HepG2 (cell line): ENCODE results near the gene LLGL2. TPM values are rescaled to one million over a fixed set of nuclear protein-coding genes. Genes with fewer than 3 reads are reported as not detected.

Source experiments
- ASH2L ChIP-seq: fragments of 300-600, 200-600 bp; sonication (generic); IDR thresholded peaks from 2 replicates; pipeline ENCODE4 v1.7.0; 2017; ENCODE audit warnings: low read depth, mild to moderate bottlenecking, moderate library complexity, mixed read lengths, low read length; ENCODE audit not compliant: insufficient read length
- CC2D1A ChIP-seq: sonication (generic); formaldehyde crosslinking; IDR thresholded peaks from 2 replicates; pipeline ENCODE4 v1.8.1; 2023; ENCODE audit warnings: mild to moderate bottlenecking, missing genetic modification reagents
- HNRNPL ChIP-seq: fragments of 200-400 bp; formaldehyde crosslinking; IDR thresholded peaks from 2 replicates; pipeline ENCODE4 v1.6.1; 2017; ENCODE audit warnings: mild to moderate bottlenecking, low read depth, low read length
- MAFG ChIP-seq: sonication (generic); formaldehyde crosslinking; IDR thresholded peaks from 2 replicates; pipeline ENCODE4 v1.5.1; 2020; ENCODE audit warnings: mild to moderate bottlenecking, missing genetic modification reagents
- MTF1 ChIP-seq: sonication (generic); formaldehyde crosslinking; IDR thresholded peaks from 2 replicates; pipeline ENCODE4 v1.5.0; 2020; ENCODE audit warnings: missing genetic modification reagents
- PAF1 ChIP-seq: IDR thresholded peaks from 2 replicates; pipeline ENCODE4 v1.6.1; 2016; ENCODE audit warnings: missing genetic modification reagents, missing compliant biosample characterization
- PCBP2 ChIP-seq: fragments of 200-400 bp; formaldehyde crosslinking; optimal IDR thresholded peaks from 2 replicates; pipeline ENCODE3; 2018; ENCODE audit warnings: low read length, low read depth; ENCODE audit not compliant: poor library complexity, severe bottlenecking
- PHF21A ChIP-seq: sonication (generic); formaldehyde crosslinking; IDR thresholded peaks from 2 replicates; pipeline ENCODE4 v1.5.0; 2020; ENCODE audit warnings: mild to moderate bottlenecking, missing genetic modification reagents
- SMAD1 ChIP-seq: sonication (generic); formaldehyde crosslinking; IDR thresholded peaks from 2 replicates; pipeline ENCODE4 v1.4.0; 2020; ENCODE audit warnings: missing genetic modification reagents, low read depth, mild to moderate bottlenecking, borderline replicate concordance
- SUZ12 ChIP-seq: fragments of 150-350 bp; IDR thresholded peaks from 2 replicates; pipeline ENCODE4 v1.6.1; 2014; ENCODE audit warnings: low read depth, low read length
- ZFP82 ChIP-seq: sonication (generic); formaldehyde crosslinking; IDR thresholded peaks from 2 replicates; pipeline ENCODE4 v1.5.1; 2020; ENCODE audit warnings: mild to moderate bottlenecking, missing genetic modification reagents, borderline replicate concordance
- ZNF101 ChIP-seq: sonication (generic); formaldehyde crosslinking; IDR thresholded peaks from 2 replicates; pipeline ENCODE4 v1.4.0; 2020; ENCODE audit warnings: mild to moderate bottlenecking, low read depth, missing genetic modification reagents, borderline replicate concordance
- ZNF12 ChIP-seq: sonication (generic); formaldehyde crosslinking; IDR thresholded peaks from 2 replicates; pipeline ENCODE4 v1.5.0; 2020; ENCODE audit warnings: missing genetic modification reagents
- ZNF232 ChIP-seq: sonication (generic); formaldehyde crosslinking; IDR thresholded peaks from 2 replicates; pipeline ENCODE4 v1.4.0; 2020; ENCODE audit warnings: missing genetic modification reagents, borderline replicate concordance
- ZNF253 ChIP-seq: sonication (generic); formaldehyde crosslinking; IDR thresholded peaks from 2 replicates; pipeline ENCODE4 v1.8.0; 2022; ENCODE audit warnings: mild to moderate bottlenecking, missing genetic modification reagents, borderline replicate concordance
- ZNF382 ChIP-seq: sonication (generic); formaldehyde crosslinking; IDR thresholded peaks from 2 replicates; pipeline ENCODE4 v1.5.0; 2020; ENCODE audit warnings: missing genetic modification reagents, mild to moderate bottlenecking, borderline replicate concordance
- ZNF441 ChIP-seq: sonication (generic); formaldehyde crosslinking; IDR thresholded peaks from 2 replicates; pipeline ENCODE4 v1.7.0; 2021; ENCODE audit warnings: missing genetic modification reagents, borderline replicate concordance
- ZNF510 ChIP-seq: sonication (generic); formaldehyde crosslinking; IDR thresholded peaks from 2 replicates; pipeline ENCODE4 v1.4.0; 2020; ENCODE audit warnings: low read depth, mild to moderate bottlenecking, missing genetic modification reagents
- ZNF691 ChIP-seq: sonication (generic); formaldehyde crosslinking; IDR thresholded peaks from 2 replicates; pipeline ENCODE4 v1.4.0; 2020; ENCODE audit warnings: missing genetic modification reagents, low read depth, mild to moderate bottlenecking, borderline replicate concordance
- ZNF879 ChIP-seq: sonication (generic); formaldehyde crosslinking; IDR thresholded peaks from 2 replicates; pipeline ENCODE4 v1.8.1; 2023; ENCODE audit warnings: missing genetic modification reagents
- polyA plus RNA-seq, 8 experiments: library from polyadenylated mRNA; depleted of rRNA in 3 of 8; stranded (reverse) in 7 of 8; unstranded in 1 of 8; fragments of >200 nt; fragmentation: Illumina TruSeq in 4 of 8; extraction: Trizol in 4 of 8; gene quantifications; 2 replicates each; pipeline versions ENCODE4 v1.2.1 to v1.2.3, GENCODE V29; 2011 to 2016; ENCODE audit warnings: low read depth in 4 of 8, missing spikeins in 1 of 8, mixed read lengths in 1 of 8; ENCODE audit not compliant: insufficient read depth in 1 of 8
- total RNA-seq, 5 experiments: library from RNA; depleted of rRNA; stranded (reverse); fragments of >200 nt; fragmentation: Illumina TruSeq; extraction: Trizol; gene quantifications; 2 replicates each; pipeline ENCODE4 v1.2.3, GENCODE V29; 2016; ENCODE audit warnings: low read depth in 1 of 5
- TF ChIP-seq, protein P1 (sequence below): sonication (generic); formaldehyde crosslinking; IDR thresholded peaks from 2 replicates; pipeline ENCODE4 v1.5.0; 2020; ENCODE audit warnings: mild to moderate bottlenecking, missing genetic modification reagents, borderline replicate concordance

The LLGL2 gene
- total and polyA plus RNA-seq, 2 of the 13 experiments (the other 11 are each of a cell fraction or from before 2014, with no cell fraction given): 83.0 to 86.7 TPM

DNA sequence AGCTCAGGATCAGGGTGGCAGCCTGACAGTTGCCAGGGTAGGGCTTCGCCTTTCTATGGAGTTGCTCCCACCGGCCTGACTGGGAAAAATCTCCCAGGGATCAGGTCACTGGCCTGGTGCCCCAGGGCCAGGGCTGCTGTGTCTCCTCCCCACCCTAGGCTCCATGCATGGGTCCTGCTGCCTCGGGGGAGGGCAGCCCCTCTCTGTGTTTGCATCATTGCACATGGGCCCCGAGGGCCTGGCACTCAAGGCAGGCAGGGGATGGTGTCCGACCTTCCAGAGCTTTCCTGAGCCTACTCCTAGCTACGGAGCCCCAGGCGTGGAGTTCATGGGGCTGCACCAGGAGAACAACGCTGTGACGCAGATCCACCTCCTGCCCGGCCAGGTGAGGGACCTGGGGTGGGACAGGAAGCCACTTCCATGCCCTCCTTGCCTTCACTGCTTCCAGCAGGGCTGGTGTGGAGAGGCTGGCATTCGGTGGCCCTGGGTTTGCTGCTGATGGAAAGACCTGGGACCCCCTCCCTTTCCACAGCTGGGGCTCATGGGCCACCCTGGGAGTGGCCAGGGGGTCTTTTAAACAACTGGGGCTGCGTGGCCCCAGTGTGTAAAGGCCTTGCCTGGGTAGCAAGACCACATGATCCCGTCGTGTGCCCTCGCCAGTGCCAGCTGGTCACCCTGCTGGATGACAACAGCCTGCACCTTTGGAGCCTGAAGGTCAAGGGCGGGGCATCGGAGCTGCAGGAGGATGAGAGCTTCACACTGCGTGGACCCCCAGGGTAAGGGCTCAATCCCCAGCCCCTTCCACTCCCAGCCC is 32.6 kb downstream of the LLGL2 start (continued):
- TF ChIP-seq ZNF879 (no peak), MTF1 (CRISPR knock-in tag) (no peak), ZNF101 (0 out of 2 replicates have a peak, but pooled peaks have one; percentile 48), ZNF382 (no peak), ZNF441 (no peak), PCBP2 (no peak), ZNF510 (peak; percentile 76; the same call in 1 of the 2 replicates), CC2D1A (no peak), PHF21A (CRISPR knock-in tag) (no peak; the same call in 1 of the 2 replicates), ZFP82 (no peak), MAFG (CRISPR knock-in tag) (no peak), SMAD1 (CRISPR knock-in tag) (0 out of 2 replicates have a peak, but pooled peaks have one; percentile 2), ASH2L (no peak), ZNF232 (no peak), PAF1 (CRISPR knock-in tag) (no peak), ZNF253 (peak; percentile 66; the same call in 1 of the 2 replicates), SUZ12 (no peak), HNRNPL (peak; percentile 77), ZNF691 (CRISPR knock-in tag) (no peak; the same call in 1 of the 2 replicates), ZNF12 (CRISPR knock-in tag) (0 out of 2 replicates have a peak, but pooled peaks have one; percentile 2)
- TF ChIP-seq, protein P1, sequence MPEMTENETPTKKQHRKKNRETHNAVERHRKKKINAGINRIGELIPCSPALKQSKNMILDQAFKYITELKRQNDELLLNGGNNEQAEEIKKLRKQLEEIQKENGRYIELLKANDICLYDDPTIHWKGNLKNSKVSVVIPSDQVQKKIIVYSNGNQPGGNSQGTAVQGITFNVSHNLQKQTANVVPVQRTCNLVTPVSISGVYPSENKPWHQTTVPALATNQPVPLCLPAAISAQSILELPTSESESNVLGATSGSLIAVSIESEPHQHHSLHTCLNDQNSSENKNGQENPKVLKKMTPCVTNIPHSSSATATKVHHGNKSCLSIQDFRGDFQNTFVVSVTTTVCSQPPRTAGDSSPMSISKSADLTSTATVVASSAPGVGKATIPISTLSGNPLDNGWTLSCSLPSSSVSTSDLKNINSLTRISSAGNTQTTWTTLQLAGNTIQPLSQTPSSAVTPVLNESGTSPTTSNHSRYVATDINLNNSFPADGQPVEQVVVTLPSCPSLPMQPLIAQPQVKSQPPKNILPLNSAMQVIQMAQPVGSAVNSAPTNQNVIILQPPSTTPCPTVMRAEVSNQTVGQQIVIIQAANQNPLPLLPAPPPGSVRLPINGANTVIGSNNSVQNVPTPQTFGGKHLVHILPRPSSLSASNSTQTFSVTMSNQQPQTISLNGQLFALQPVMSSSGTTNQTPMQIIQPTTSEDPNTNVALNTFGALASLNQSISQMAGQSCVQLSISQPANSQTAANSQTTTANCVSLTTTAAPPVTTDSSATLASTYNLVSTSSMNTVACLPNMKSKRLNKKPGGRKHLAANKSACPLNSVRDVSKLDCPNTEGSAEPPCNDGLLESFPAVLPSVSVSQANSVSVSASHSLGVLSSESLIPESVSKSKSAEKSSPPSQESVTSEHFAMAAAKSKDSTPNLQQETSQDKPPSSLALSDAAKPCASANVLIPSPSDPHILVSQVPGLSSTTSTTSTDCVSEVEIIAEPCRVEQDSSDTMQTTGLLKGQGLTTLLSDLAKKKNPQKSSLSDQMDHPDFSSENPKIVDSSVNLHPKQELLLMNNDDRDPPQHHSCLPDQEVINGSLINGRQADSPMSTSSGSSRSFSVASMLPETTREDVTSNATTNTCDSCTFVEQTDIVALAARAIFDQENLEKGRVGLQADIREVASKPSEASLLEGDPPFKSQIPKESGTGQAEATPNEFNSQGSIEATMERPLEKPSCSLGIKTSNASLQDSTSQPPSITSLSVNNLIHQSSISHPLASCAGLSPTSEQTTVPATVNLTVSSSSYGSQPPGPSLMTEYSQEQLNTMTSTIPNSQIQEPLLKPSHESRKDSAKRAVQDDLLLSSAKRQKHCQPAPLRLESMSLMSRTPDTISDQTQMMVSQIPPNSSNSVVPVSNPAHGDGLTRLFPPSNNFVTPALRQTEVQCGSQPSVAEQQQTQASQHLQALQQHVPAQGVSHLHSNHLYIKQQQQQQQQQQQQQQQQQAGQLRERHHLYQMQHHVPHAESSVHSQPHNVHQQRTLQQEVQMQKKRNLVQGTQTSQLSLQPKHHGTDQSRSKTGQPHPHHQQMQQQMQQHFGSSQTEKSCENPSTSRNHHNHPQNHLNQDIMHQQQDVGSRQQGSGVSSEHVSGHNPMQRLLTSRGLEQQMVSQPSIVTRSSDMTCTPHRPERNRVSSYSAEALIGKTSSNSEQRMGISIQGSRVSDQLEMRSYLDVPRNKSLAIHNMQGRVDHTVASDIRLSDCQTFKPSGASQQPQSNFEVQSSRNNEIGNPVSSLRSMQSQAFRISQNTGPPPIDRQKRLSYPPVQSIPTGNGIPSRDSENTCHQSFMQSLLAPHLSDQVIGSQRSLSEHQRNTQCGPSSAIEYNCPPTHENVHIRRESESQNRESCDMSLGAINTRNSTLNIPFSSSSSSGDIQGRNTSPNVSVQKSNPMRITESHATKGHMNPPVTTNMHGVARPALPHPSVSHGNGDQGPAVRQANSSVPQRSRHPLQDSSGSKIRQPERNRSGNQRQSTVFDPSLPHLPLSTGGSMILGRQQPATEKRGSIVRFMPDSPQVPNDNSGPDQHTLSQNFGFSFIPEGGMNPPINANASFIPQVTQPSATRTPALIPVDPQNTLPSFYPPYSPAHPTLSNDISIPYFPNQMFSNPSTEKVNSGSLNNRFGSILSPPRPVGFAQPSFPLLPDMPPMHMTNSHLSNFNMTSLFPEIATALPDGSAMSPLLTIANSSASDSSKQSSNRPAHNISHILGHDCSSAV (CRISPR knock-in tag): no peak
